OCI-LY7 (cell line): ENCODE results near the gene PHLDB1. TPM values are rescaled to one million over a fixed set of nuclear protein-coding genes. Genes with fewer than 3 reads are reported as not detected.
"Not testable (repeated sequence)": the region's sequence is repeated elsewhere in the genome, so short reads cannot be mapped to it uniquely, and the experiment has no call there.

ENCODE experiments used
- BruUV-seq: library from RNA; stranded (reverse); fragments of 400-500 nt; replicated peaks from 2 replicates; lab custom pipeline; 2021; lab: Mats Ljungman, UMichigan
- CTCF ChIA-PET: fragments of 300-600 bp; sonication (Branson Sonifier 250); formaldehyde crosslinking; loops from one replicate; lab custom pipeline; 2022; ENCODE audit warnings: antibody characterized with exemption; ENCODE audit not compliant: unreplicated experiment; lab: Charles Lee
- POLR2A ChIA-PET: fragments of 300-600 bp; sonication (Branson Sonifier 250); formaldehyde crosslinking; loops from one replicate; lab custom pipeline; 2022; ENCODE audit warnings: antibody characterized with exemption; lab: Charles Lee
- DNase-seq: peaks from one replicate; pipeline ENCODE4 v3.0.0-alpha.2; 2015; ENCODE audit warnings: low spot score
- H2AFZ ChIP-seq: fragments of 200-600 bp; sonication (generic), shearing (Covaris generic); 2 replicates; pipeline ENCODE4 v1.6.1; 2014; ENCODE audit warnings: mild to moderate bottlenecking, antibody characterized with exemption, low read length, moderate library complexity
- H3K27ac ChIP-seq: fragments of 200-600 bp; sonication (generic); 2 replicates; pipeline ENCODE4 v1.5.1; 2014; ENCODE audit warnings: mixed run types, low read depth, mild to moderate bottlenecking, moderate library complexity, low read length, inconsistent platforms; ENCODE audit not compliant: poor library complexity, severe bottlenecking
- H3K36me3 ChIP-seq: fragments of 200-600 bp; sonication (generic); 2 replicates; pipeline ENCODE4 v1.6.1; 2014; ENCODE audit warnings: mild to moderate bottlenecking, antibody characterized with exemption, low read length, moderate library complexity, mixed read lengths; ENCODE audit not compliant: insufficient read depth
- H3K4me1 ChIP-seq: fragments of 200-600 bp; sonication (generic); 2 replicates; pipeline ENCODE4 v1.5.1; 2014; ENCODE audit warnings: mild to moderate bottlenecking, low read length; ENCODE audit not compliant: insufficient read depth, poor library complexity, severe bottlenecking
- H3K4me2 ChIP-seq: fragments of 200-600 bp; sonication (generic); 2 replicates; pipeline ENCODE4 v1.6.1; 2014; ENCODE audit warnings: mild to moderate bottlenecking, low read length
- H3K4me3 ChIP-seq: fragments of 200-600 bp; sonication (generic); 2 replicates; pipeline ENCODE4 v1.5.1; 2014; ENCODE audit warnings: mild to moderate bottlenecking, low read depth, low read length; ENCODE audit not compliant: poor library complexity, severe bottlenecking
- H3K79me2 ChIP-seq: fragments of 200-600 bp; sonication (generic); 2 replicates; pipeline ENCODE4 v1.6.1; 2016; ENCODE audit warnings: low read depth, mild to moderate bottlenecking, low read length, moderate library complexity, mixed read lengths; ENCODE audit not compliant: insufficient read depth
- H3K9me2 ChIP-seq: fragments of 200-600 bp; sonication (generic); 2 replicates; pipeline ENCODE4 v1.6.1; 2016; ENCODE audit warnings: mild to moderate bottlenecking, low read length, mixed read lengths; ENCODE audit not compliant: insufficient read depth
- H3K9me3 ChIP-seq: fragments of 200-600 bp; sonication (generic); 2 replicates; pipeline ENCODE4 v1.6.1; 2014; ENCODE audit warnings: mild to moderate bottlenecking, mixed run types, low read length, mixed read lengths
- H4K20me1 ChIP-seq: fragments of 200-600 bp; sonication (generic); 2 replicates; pipeline ENCODE4 v1.6.1; 2014; ENCODE audit warnings: mild to moderate bottlenecking, antibody characterized with exemption, low read length, moderate library complexity, mixed read lengths; ENCODE audit not compliant: insufficient read depth
- CTCF ChIP-seq: fragments of 200-600 bp; sonication (generic); conservative IDR thresholded peaks from 2 replicates; pipeline ENCODE4 v1.5.1; 2014; ENCODE audit warnings: mild to moderate bottlenecking, antibody characterized with exemption, low read length, moderate library complexity, mixed read lengths
- EZH2phosphoT487 ChIP-seq: fragments of 200-600 bp; sonication (generic); IDR thresholded peaks from 2 replicates; pipeline ENCODE4 v1.6.1; 2018; ENCODE audit warnings: low read depth, borderline replicate concordance, mild to moderate bottlenecking, mixed run types, antibody characterized with exemption, low read length, moderate library complexity, mixed read lengths
- intact Hi-C: fragments of 100-400 bp; cut with micrococcal nuclease; formaldehyde crosslinking; loops from one replicate; pipeline ENCODE4 v1.10.0; 2022; ENCODE audit not compliant: unreplicated experiment
- total RNA-seq, 2 experiments: library from RNA; depleted of rRNA in 1 of 2; stranded (reverse); fragments of >200 nt in 1 of 2; shearing (Covaris generic) in 1 of 2; gene quantifications; 2 replicates each; pipeline ENCODE4 v1.2.3, GENCODE V29; 2014 to 2022

PHLDB1 gene
- total RNA-seq, 2 experiments from 2014 or later, result 0.19 TPM; not detected in 1

- H3K9me2 ChIP-seq, result no peaks in the 10 kb centered on the region
- BruUV-seq, result no TSS peak
- no peak for DNase-seq
- H3K27ac ChIP-seq, result no peak overlapping the region
- H3K9me3 ChIP-seq, result no peaks in the 10 kb centered on the region
- no peaks in the 10 kb centered on the region for H3K79me2 ChIP-seq
- H2AFZ ChIP-seq, result no peak overlapping the region
- H4K20me1 ChIP-seq, result no peaks in the 10 kb centered on the region
- no peak for TF ChIP-seq EZH2phosphoT487
- H3K4me3 ChIP-seq, result no peak overlapping the region
- ChIA-PET CTCF (no interaction called here), POLR2A (no interaction called here)
- H3K4me2 ChIP-seq, result no peak overlapping the region
- intact Hi-C loops, result no loop called here
- peaks cover 97% of the 10 kb centered on the region for H3K36me3 ChIP-seq
- no peaks in the 10 kb centered on the region for H3K4me1 ChIP-seq
These were observed 19.5 kb upstream of the PHLDB1 start for GRCh38 chr11:118587952-118588351.

GRCh38 chr11:118592616-118593367, 14.6 kb upstream of the PHLDB1 start:
- Histone ChIP-seq H3K4me1 (no peaks in the 10 kb centered on the region), H3K27ac (no peak overlapping the region), H3K36me3 (peaks cover 97% of the 10 kb centered on the region), H3K9me2 (no peaks in the 10 kb centered on the region), H3K79me2 (no peaks in the 10 kb centered on the region), H2AFZ (no peak overlapping the region), H3K9me3 (no peaks in the 10 kb centered on the region), H3K4me2 (no peak overlapping the region), H4K20me1 (no peaks in the 10 kb centered on the region), H3K4me3 (no peak overlapping the region)
- ChIA-PET POLR2A (interaction anchor here (0.6 to 1.5 kb wide), 7 partner anchors 14 to 640 kb away, joined by 3 to 6 read pairs (median 3); no protein-coding TSS in a partner anchor), CTCF (no interaction called here)
- intact Hi-C loops, result no loop called here
- BruUV-seq, result no TSS peak
- TF ChIP-seq CTCF (no peak), EZH2phosphoT487 (no peak)
- DNase-seq, result no peak

GRCh38 chr11:118594984-118595383, 12.4 kb upstream of the PHLDB1 start:
- BruUV-seq, H3K4me2 ChIP-seq, H4K20me1 ChIP-seq, H3K9me3 ChIP-seq, H3K4me3 ChIP-seq, H3K4me1 ChIP-seq, H3K9me2 ChIP-seq, intact Hi-C loops, CTCF ChIA-PET, H3K79me2 ChIP-seq, H2AFZ ChIP-seq, H3K27ac ChIP-seq: not testable (repeated sequence)
- POLR2A ChIA-PET, result interaction anchor here (0.6 to 2.4 kb wide), 4 partner anchors 9 to 1024 kb away, joined by 3 to 6 read pairs (median 4); no protein-coding TSS in a partner anchor
- DNase-seq, result peak; percentile 22
- peak; percentile 64 for TF ChIP-seq CTCF
- peaks cover 99% of the 10 kb centered on the region for H3K36me3 ChIP-seq
